Raji (cell line): Measurements from ENCODE around the gene GRK4.

Source experiments
- POLR2A ChIP-seq: IDR thresholded peaks from 2 replicates; pipeline ENCODE4 v1.6.1; 2011; ENCODE audit warnings: low read depth, low read length, control low read depth; ENCODE audit not compliant: insufficient read depth

Gene GRK4

DNA sequence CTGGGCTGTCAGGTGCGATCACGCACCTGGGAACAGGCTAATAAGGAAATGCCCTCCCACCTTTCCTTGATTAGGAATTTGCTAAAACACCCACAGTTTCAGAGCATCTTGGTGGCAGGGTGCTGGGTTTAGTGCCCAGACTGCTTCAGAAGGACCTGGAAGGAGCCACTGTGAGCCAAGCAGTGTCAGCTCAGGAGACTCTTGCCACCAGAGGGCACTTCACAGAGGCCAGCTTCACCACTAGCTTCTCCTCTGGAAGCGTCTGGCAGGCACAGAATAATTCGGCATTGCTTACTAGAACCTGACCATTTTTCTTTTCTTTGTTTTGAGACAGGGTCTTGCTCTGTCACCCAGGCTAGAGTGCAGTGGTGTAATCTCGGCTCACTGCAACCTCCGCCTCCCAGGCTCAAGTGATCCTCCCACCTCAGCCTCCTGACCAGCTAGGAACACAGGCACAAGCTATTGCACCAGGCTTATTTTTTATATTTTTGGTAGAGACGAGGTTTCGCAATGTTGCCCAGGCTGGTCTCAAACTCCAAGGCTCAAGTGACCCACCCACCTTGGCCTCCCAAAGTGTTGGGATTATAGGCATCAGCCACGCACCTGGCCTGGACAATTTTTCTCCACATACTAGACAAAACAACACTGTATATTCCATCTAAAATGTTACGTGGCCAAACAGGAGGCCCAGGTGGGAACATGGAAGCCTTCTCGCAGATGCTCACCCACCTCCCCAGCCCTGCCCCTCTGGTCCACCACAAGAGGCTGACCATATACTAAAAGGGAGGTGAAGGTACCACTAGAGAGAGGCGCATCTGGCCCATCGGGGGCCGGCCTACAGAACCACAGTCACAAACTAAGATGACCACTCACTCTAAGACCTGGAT, 14.2 kb upstream of the GRK4 start:
- TF ChIP-seq POLR2A, result no peak

DNA sequence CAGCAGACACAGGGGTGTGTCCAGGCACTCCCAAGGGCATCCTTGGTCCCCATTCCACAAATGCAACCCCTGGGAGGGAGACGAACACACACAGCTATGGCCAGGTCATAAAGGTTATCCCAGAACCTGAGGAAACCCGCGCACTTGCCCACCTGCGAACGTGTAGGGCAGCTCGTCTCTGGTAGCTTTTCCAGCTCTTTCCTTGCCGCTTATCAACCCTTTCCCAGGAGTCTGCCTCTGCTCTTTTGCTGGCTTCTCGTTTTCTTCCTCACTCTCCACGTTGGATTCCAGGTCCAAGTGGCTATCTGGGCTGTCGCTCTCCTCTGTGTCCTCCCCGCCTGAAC, 13.6 kb upstream of the GRK4 start:
- no peak for TF ChIP-seq POLR2A

DNA sequence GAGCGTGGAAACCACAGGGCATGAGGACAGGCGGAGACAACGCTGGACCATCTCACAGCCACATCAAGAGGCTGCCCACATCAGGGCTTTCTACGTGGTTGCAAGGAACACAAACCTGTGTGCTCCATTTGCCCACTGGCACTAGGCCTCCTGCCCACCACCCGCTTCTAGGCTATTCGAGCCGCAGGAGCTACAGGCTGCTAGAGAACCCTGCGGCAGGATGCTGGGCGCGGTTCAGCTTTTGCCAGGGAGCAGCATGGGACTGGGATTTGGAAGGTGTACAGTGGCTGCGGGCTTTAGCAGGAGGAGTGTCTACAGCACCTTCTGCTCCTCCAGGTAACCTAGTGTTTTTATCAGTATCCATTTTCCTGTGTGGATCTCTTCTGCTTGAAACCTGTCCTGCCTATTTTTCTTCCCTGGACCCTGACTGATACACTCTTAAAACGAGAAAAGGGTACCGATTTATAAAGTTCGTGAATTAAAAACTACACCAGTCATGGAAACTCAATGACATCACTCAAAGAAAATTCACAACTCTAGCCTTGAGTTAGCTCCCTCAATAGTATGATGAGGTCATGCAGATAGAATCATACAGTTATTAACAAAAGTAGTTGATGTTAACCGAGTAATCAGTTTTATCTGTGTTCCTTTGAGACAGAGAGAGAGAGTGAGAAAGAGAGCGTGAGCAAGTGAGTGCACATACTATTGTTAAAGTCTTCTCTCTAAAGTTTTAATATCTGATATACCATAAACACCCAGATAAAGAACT, 13.0 kb upstream of the GRK4 start:
- no peak for TF ChIP-seq POLR2A

DNA sequence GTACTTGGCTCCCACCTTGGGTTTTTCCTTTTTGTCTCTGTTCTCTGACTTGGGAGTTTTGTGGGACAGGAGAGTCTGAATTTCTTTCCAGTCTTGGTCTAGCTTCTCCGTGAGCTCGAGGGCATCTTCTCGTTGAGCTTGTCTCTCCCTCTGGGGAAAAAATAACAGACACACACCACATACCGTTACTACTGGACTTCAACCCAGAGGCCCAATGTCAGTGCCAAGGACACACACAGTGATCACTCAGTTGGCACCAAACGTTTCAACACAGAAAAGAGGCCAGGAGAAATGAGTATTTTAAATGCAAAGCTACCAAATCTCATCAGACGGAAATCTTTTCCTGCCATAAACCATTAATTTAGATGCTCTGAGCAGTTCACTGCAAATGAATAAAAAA, 9.9 kb upstream of the GRK4 start:
- no peak for TF ChIP-seq POLR2A

DNA sequence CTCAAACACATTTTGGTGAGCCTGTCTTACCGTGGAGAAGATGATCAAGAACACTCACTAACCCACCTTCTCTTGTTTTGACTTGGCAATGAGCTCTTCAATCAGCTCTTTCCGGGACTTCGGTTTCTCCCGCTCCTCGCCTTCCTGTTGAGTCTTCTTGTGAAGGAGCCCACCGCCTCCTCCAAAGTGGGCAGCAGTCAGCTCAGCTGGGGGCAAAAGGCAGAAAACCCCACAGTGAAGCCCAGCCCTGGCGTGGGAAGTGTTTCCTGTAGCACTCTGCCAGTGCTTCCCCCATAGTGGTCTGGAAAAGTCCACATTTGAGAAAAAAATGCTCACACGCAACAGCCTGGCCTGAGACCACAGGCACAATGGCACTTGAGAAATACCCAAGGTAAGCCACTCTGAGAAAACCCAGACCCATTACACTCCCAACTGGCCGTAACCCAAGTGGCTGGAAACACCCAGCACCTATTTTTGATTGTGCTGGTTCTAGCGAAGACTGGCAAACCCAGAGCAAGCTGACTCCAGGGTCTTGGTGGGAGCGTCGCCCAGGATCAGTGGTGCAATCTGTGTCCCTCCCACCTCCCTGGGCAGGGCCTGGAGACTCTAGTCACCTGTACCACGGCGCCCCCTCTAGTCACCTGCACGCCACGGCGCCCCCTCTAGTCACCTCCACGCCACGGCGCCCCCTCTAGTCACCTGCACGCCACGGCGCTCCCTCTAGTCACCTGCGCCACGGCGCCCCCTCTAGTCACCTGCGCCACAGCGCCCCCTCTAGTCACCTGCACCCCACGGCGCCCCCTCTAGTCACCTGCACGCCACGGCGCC, 8.8 kb upstream of the GRK4 start:
- TF ChIP-seq POLR2A, result no peak

DNA sequence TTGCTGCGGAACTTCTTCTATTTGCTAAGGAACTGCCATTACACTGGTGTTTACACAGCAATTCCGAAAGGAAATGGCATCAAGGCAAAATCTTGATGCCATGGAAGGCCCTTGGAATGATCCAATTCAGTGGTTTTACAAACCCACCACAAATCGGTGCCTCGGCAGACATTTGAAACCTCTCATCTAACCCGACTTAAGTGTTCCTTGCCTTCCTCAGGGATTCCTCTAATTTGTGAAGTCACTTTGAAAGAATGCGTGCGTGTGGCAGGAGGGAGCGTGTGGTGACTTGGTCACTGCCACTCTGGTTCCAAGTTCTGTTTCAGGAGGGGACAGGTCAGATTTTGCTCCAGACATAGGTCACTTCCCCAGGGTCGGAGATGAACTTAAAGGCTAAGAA, 4.9 kb upstream of the GRK4 start:
- no peak for TF ChIP-seq POLR2A

DNA sequence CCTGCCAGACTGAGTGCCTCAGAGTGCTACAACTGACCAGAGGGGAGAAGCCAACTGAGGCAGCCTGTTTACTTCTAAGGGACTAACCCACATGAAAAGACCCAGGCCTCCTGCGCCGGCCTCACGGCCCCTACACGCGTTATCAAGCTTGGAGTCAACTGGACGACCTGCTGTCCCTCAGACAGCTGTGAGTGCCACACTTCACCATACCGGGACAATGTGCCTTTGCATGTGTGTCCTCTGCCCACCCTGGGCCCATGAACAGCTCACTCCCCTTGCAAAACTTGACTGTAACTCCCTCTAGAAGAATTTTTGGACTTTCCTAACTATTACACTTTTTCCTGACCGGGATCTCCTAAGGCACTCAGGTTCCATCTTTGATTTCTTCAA, 2.0 kb upstream of the GRK4 start:
- TF ChIP-seq POLR2A, result no peak

DNA sequence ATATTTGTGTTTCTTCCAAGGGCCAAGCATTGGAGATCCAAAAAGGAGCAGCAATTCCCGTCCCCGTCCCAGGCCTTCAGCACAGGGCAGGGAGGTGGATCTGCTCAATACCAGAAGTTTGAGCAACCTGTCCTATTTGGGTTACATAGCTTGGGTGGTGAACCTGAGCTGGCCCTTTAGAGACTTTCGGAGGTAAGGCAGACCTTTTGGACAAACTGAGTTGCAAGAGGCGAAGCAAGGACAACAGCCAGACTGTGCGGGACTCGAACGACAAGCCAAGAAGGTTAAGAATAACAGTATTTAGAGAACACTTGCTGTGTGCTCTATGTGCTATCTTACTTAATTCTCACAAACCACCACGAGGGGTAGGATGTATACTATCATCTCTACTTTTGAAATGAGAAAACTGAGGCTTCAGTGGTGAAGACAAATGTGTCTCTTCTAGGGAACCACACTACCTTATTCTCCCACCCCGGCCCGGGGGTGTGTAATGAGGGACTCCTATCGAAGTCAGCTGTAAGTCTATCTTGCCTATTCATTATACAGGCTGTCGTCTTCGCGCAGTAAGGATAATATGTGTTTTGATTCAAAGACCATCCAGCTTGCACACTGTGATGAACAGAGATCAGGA, 1.4 kb upstream of the GRK4 start:
- no peak for TF ChIP-seq POLR2A

DNA sequence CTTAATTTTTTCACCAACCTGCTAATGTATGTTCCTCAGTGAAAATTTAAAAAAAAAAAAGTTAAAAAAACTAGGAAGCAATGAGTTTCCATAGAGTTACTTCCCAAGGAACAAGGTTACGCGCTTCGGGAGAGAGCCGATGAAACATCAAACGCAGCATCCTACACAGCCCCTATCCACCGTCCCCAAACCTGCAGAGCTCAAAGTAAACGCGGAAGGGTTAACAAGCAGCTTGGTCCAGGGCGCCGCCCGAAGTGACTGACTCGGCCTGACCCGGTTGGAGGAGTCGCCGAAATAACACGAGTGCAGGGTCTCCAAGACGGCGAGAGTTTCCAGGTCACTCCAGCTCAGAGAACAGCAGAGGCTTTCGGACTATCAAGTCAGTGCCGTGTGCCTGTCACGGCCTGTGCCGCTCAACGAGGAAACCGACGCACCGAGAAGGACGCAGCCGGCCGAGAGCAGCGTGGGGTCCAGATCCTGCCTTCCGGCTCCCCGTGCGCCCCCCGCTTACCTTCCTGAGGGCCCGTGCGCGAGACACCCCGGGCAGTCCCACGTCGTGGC, 677 bp upstream of the GRK4 start:
- no peak for TF ChIP-seq POLR2A

DNA sequence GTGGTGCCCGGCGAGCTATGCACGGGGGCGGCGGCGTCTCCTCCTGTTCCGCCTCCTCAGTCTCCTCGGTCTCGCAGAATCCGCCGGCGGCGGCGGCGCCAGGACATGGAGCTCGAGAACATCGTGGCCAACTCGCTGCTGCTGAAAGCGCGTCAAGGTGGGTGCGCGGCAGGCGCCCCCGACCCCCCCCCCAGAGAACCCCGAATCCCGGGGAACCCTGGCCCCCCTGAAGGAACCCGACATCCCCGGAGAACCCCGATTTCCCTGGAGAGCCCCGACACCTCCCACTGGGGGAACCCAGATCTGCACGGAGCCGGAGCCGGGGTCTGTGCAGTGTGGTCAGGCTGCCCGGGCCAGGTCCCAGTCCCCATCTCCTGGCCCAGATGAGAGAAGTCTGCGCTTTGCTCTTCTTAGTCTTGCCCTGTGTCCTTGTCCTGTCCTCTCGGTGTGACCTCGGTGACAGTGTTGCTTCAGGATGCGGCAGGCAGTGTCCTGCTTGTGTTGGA, 648 bp downstream of the GRK4 start:
- TF ChIP-seq POLR2A, result no peak

DNA sequence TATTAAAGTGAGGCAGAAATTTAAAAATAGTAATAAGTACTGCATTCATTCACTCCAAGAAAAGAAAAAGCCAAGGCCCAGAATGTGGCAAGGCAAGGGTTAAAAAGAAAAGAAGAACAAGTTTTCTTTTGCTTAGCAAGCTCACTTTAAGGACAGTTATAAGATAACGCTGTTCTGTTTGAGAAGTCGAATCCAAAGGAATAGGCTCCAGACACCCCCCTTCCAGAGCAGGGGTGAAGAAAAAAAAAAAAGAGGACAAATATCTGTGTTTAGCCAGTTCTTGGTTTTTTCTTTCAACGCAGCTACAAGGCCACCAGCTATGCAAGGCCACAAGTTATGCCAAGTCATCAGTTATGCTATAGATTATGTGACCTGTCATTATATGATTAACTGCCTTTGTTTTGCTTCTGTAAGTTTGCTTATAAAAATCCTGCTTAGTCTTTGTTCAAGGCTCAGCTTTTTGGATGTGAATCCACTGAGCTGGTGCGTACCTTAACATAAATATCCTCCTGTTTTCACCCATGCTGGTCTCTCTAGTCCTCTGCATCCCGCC, 1.4 kb downstream of the GRK4 start:
- no peak for TF ChIP-seq POLR2A

DNA sequence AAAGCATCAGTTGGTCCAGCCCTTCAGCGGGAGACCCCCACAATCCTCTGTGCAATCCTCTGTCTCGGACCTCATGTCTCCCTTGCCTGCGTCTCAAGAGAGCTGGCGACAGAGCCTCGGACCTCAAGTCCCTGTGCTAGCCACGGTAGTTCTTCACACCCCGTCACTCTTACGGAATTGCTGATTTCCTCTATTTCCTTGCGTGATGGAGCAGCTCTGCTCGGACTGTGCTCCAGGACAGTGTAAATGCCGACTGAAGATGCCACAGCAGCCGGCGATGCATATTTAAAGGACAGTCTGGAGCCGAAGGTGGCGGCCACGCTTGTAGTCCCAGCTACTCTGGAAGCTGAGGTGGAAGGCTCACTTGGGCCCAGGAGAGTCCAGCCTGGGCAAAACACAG, 1.9 kb downstream of the GRK4 start:
- no peak for TF ChIP-seq POLR2A

DNA sequence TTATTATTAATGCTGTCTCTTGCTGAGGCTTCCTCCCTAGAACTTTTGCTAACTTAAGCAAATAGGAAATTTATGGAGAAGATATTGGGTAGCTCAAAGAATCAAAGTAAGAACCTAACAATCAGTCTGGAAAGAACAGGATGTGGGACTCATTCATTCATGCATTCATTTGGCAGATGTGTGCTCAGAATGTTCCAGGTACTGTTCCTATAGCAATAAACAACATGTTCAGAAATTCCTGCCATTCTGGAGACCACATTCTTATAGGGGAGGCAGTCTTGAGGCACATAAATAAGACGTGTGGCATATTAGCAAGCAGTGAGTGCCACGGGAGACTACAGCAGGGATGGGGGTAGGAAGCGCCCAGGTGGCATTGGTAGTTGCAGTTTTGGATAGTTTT, 5.0 kb downstream of the GRK4 start:
- TF ChIP-seq POLR2A, result no peak

DNA sequence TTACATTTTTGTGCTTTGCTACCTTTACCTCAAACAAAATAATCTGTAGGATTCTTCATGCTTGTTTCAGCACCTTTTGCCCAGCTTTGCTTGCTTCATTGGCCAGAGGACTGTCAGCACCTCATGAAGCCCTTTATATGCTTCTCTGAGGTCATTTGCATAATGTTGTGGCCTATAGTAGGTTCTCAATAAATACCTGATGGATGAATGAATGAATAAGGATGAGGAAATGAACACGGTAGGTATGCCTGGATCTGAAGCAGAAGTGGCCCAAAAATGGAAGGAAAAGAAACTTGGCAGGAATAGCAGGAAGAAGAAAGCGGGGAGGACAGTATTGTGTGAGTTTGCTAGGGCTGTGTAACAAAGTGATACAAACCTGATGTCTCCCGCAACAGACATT, 7.9 kb downstream of the GRK4 start:
- TF ChIP-seq POLR2A, result no peak
